Prostate gland (tissue), 2 donors: ENCODE measurements around the gene TOGARAM1. TPM values are rescaled to one million over a fixed set of nuclear protein-coding genes. Genes with fewer than 3 reads are reported as not detected.

Source experiments
- DNase-seq: peaks from one replicate; pipeline ENCODE4 v3.0.0-alpha.2; 2019; ENCODE audit warnings: low spot score
- H3K27ac ChIP-seq, 2 donors: fragments of 200-600 bp; sonication (generic); 2 replicates each; pipeline ENCODE4 v1.5.1; 2017 to 2019
- H3K27me3 ChIP-seq: fragments of 200-600 bp; sonication (generic); replicated peaks from 2 replicates; pipeline ENCODE4 v1.5.1; 2019; ENCODE audit not compliant: insufficient read depth
- H3K36me3 ChIP-seq, 2 donors: fragments of 200-600 bp; sonication (generic); 1 replicate in 1 of 2; 2 replicates in 1 of 2; pipeline versions ENCODE4 v1.5.1 to v1.8.1; 2017 to 2019
- H3K4me1 ChIP-seq: fragments of 200-600 bp; sonication (generic); replicated peaks from 2 replicates; pipeline ENCODE4 v1.5.1; 2019
- H3K4me3 ChIP-seq, 2 donors: fragments of 200-600 bp; sonication (generic); 2 replicates each; pipeline ENCODE4 v1.5.1; 2017 to 2019
- H3K9me3 ChIP-seq: fragments of 200-600 bp; sonication (generic); 2 replicates; pipeline ENCODE4 v1.5.1; 2017
- CTCF ChIP-seq, 4 experiments: fragments of 200-600 bp in 2 of 4; fragments of 450-650 bp in 2 of 4; sonication (generic) in 2 of 4; IDR thresholded peaks; 1 replicate in 3 of 4; 2 replicates in 1 of 4; pipeline ENCODE4 v1.5.1; 2016 to 2019; ENCODE audit warnings: antibody characterized with exemption in 4 of 4, mild to moderate bottlenecking in 2 of 4, moderate library complexity in 2 of 4
- POLR2A ChIP-seq: fragments of 450-650 bp; IDR thresholded peaks from one replicate; pipeline ENCODE4 v1.6.1; 2016; ENCODE audit warnings: antibody characterized with exemption, mild to moderate bottlenecking
- POLR2AphosphoS5 ChIP-seq: sonication (generic); formaldehyde crosslinking; IDR thresholded peaks from one replicate; pipeline ENCODE4 v1.6.1; 2017; ENCODE audit warnings: antibody characterized with exemption
- WGBS: methylation state at CpG from one replicate; pipeline ENCODE4 v1.1.5; 2018; 5-methylcytosine and 5-hydroxymethylcytosine counted together
- intact Hi-C: fragments of 100-400 bp; cut with DNase I; formaldehyde crosslinking; loops from one replicate; pipeline ENCODE4 v1.14.2; 2022
- total RNA-seq, 2 donors: library from RNA; depleted of rRNA; stranded (reverse); fragments of >200 nt; gene quantifications; one replicate each; pipeline ENCODE4 v1.1.0, GENCODE V29; 2016

Gene TOGARAM1
- total RNA-seq, 2 donors from 2014 or later: 17.9 to 26.8 TPM

GRCh38 chr14:44937547-44937946 is 24.4 kb upstream of the TOGARAM1 start:
- Histone ChIP-seq H3K27ac (no peak overlapping the region), H3K4me1 (no peaks in the 10 kb centered on the region), H3K9me3 (no peaks in the 10 kb centered on the region), H3K36me3 (no peaks in the 10 kb centered on the region), H3K27me3 (no peaks in the 10 kb centered on the region), H3K4me3 (no peak overlapping the region)
- 99% methylated on average over 2 of the region's 2 CpGs for WGBS
- TF ChIP-seq POLR2A (no peak), POLR2AphosphoS5 (no peak), CTCF (IDR thresholded peaks at IDR 0.05) (no peak)
- DNase-seq: no peak
- intact Hi-C loops: no loop called here

GRCh38 chr14:44940211-44940610 is 21.8 kb upstream of the TOGARAM1 start:
- no peaks in the 10 kb centered on the region for H3K36me3 ChIP-seq
- intact Hi-C loops: no loop called here
- no peaks in the 10 kb centered on the region for H3K4me1 ChIP-seq
- H3K27me3 ChIP-seq: no peaks in the 10 kb centered on the region
- H3K27ac ChIP-seq: no peak overlapping the region
- H3K4me3 ChIP-seq: no peak overlapping the region
- no peak for DNase-seq
- no peaks in the 10 kb centered on the region for H3K9me3 ChIP-seq
- TF ChIP-seq CTCF (IDR thresholded peaks at IDR 0.05): no peak
- no peak for TF ChIP-seq POLR2AphosphoS5
- no peak for TF ChIP-seq POLR2A

GRCh38 chr14:44940944-44941343 is 21.0 kb upstream of the TOGARAM1 start:
- TF ChIP-seq POLR2AphosphoS5 (no peak), POLR2A (no peak), CTCF (IDR thresholded peaks at IDR 0.05) (no peak)

GRCh38 chr14:44941591-44941990 is 20.4 kb upstream of the TOGARAM1 start:
- WGBS: 93% methylated on average over 2 of the region's 2 CpGs
- no peaks in the 10 kb centered on the region for H3K4me1 ChIP-seq
- no peaks in the 10 kb centered on the region for H3K9me3 ChIP-seq
- no peaks in the 10 kb centered on the region for H3K27me3 ChIP-seq
- TF ChIP-seq POLR2AphosphoS5: no peak
- TF ChIP-seq CTCF (IDR thresholded peaks at IDR 0.05): no peak
- TF ChIP-seq POLR2A: no peak
- no peaks in the 10 kb centered on the region for H3K36me3 ChIP-seq
- DNase-seq: no peak
- H3K27ac ChIP-seq: no peak overlapping the region
- H3K4me3 ChIP-seq: no peak overlapping the region
- intact Hi-C loops: no loop called here

More at GRCh38 chr14:44940944-44941343, 21.0 kb upstream of the TOGARAM1 start:
- Histone ChIP-seq H3K27ac (no peak overlapping the region), H3K9me3 (no peaks in the 10 kb centered on the region), H3K27me3 (no peaks in the 10 kb centered on the region), H3K4me3 (no peak overlapping the region), H3K36me3 (no peaks in the 10 kb centered on the region), H3K4me1 (no peaks in the 10 kb centered on the region)
- intact Hi-C loops: no loop called here
- no peak for DNase-seq
- 77% methylated on average over 6 of the region's 6 CpGs for WGBS

- Histone ChIP-seq H3K27ac (no peak overlapping the region), H3K27me3 (no peaks in the 10 kb centered on the region), H3K4me3 (no peak overlapping the region), H3K4me1 (no peaks in the 10 kb centered on the region), H3K36me3 (no peaks in the 10 kb centered on the region), H3K9me3 (no peaks in the 10 kb centered on the region)
- TF ChIP-seq POLR2A (no peak), CTCF (IDR thresholded peaks at IDR 0.05) (no peak), POLR2AphosphoS5 (no peak)
- 97% methylated on average over 1 of the region's 1 CpG for WGBS
- no peak for DNase-seq
- intact Hi-C loops: no loop called here
Observed at GRCh38 chr14:44942436-44942835, 19.6 kb upstream of the TOGARAM1 start.
